HFFc6 (cell line): ENCODE results near the gene SMYD3. TPM values are rescaled to one million over a fixed set of nuclear protein-coding genes. Genes with fewer than 3 reads are reported as not detected.

Experiments used
- DNase-seq: peaks from one replicate; pipeline ENCODE4 v3.0.0-alpha.2; 2018
- H3K27ac Mint-ChIP-seq: 2 replicates; pipeline ENCODE4 v1.8.0; 2020; ENCODE audit warnings: mild to moderate bottlenecking, mixed read lengths
- H3K27me3 Mint-ChIP-seq: 2 replicates; pipeline ENCODE4 v1.8.0; 2021; ENCODE audit warnings: mild to moderate bottlenecking, moderate library complexity, mixed read lengths; ENCODE audit not compliant: insufficient read depth
- H3K36me3 Mint-ChIP-seq: 2 replicates; pipeline ENCODE4 v1.8.0; 2021; ENCODE audit warnings: low read depth, mixed read lengths
- H3K4me1 Mint-ChIP-seq: 2 replicates; pipeline ENCODE4 v1.8.0; 2020; ENCODE audit warnings: low read depth, mixed read lengths
- H3K4me3 Mint-ChIP-seq: 2 replicates; pipeline ENCODE4 v1.8.0; 2020; ENCODE audit warnings: mild to moderate bottlenecking, moderate library complexity, mixed read lengths
- H3K9me3 Mint-ChIP-seq: 2 replicates; pipeline ENCODE4 v1.8.0; 2020; ENCODE audit warnings: mild to moderate bottlenecking, mixed read lengths
- CTCF ChIP-seq: fragments of 200-600 bp; sonication (generic); IDR thresholded peaks from 2 replicates; pipeline ENCODE4 v1.5.0; 2021; ENCODE audit warnings: antibody characterized with exemption, mild to moderate bottlenecking
- total RNA-seq, 6 experiments: library from RNA; stranded (reverse); fragmentation: NEBNext Ultra II Directional; extraction: Animal tissue kit (Norgen Biotek cat#: 25700); gene quantifications; 2 replicates in 1 of 6; 3 replicates in 5 of 6; pipeline ENCODE4 v1.2.3, GENCODE V29; 2021

Gene SMYD3
- total RNA-seq, 6 experiments from 2014 or later: 28.4 to 37.9 (median 31.2) TPM

- TF ChIP-seq CTCF: no peak
- peaks cover 18% of the 10 kb centered on the region for H3K27me3 Mint-ChIP-seq
- peaks cover 6% of the 10 kb centered on the region for H3K4me1 Mint-ChIP-seq
- H3K9me3 Mint-ChIP-seq: peaks cover 25% of the 10 kb centered on the region
- peaks cover 16% of the 10 kb centered on the region for H3K36me3 Mint-ChIP-seq
- no peak overlapping the region for H3K4me3 Mint-ChIP-seq
- no peak for DNase-seq
- no peak overlapping the region for H3K27ac Mint-ChIP-seq
Measured at GRCh38 chr1:246526915-246527314, 19.8 kb upstream of the SMYD3 start.

- H3K27me3 Mint-ChIP-seq: peaks cover 17% of the 10 kb centered on the region
- H3K4me3 Mint-ChIP-seq: no peak overlapping the region
- DNase-seq: no peak
- H3K9me3 Mint-ChIP-seq: peaks cover 24% of the 10 kb centered on the region
- peaks cover 16% of the 10 kb centered on the region for H3K36me3 Mint-ChIP-seq
- H3K27ac Mint-ChIP-seq: no peak overlapping the region
- H3K4me1 Mint-ChIP-seq: peaks cover 6% of the 10 kb centered on the region
- no peak for TF ChIP-seq CTCF
Measured at GRCh38 chr1:246526380-246526779, 19.3 kb upstream of the SMYD3 start.

GRCh38 chr1:246519514-246519913 lies 12.4 kb upstream of the SMYD3 start:
- Mint-ChIP-seq H3K27me3 (peaks cover 13% of the 10 kb centered on the region), H3K4me3 (no peak overlapping the region), H3K36me3 (peaks cover 22% of the 10 kb centered on the region), H3K9me3 (peaks cover 48% of the 10 kb centered on the region), H3K4me1 (no peaks in the 10 kb centered on the region), H3K27ac (no peak overlapping the region)
- DNase-seq: no peak
- TF ChIP-seq CTCF: no peak

GRCh38 chr1:246518456-246519205 lies 11.6 kb upstream of the SMYD3 start:
- Mint-ChIP-seq H3K4me1 (no peaks in the 10 kb centered on the region), H3K4me3 (no peak overlapping the region), H3K9me3 (peaks cover 56% of the 10 kb centered on the region), H3K27ac (no peak overlapping the region), H3K27me3 (peaks cover 13% of the 10 kb centered on the region), H3K36me3 (peaks cover 25% of the 10 kb centered on the region)
- no peak for TF ChIP-seq CTCF
- DNase-seq: no peak

- TF ChIP-seq CTCF: no peak
- Mint-ChIP-seq H3K4me1 (no peaks in the 10 kb centered on the region), H3K36me3 (peaks cover 25% of the 10 kb centered on the region), H3K9me3 (peaks cover 60% of the 10 kb centered on the region), H3K27ac (no peak overlapping the region), H3K4me3 (no peak overlapping the region), H3K27me3 (peaks cover 6% of the 10 kb centered on the region)
- no peak for DNase-seq
Measured at GRCh38 chr1:246517391-246517790, 10.3 kb upstream of the SMYD3 start.
